Ishikawa (cell line): Measurements from ENCODE around the gene TNFSF10.

ENCODE experiments used
- CEBPB ChIP-seq: IDR thresholded peaks from 2 replicates; pipeline ENCODE4 v1.6.1; 2012
- CREB1 ChIP-seq: IDR thresholded peaks from 2 replicates; pipeline ENCODE4 v1.6.1; 2012; ENCODE audit warnings: low read depth
- EGR1 ChIP-seq: IDR thresholded peaks from 2 replicates; pipeline ENCODE4 v1.6.1; 2012
- NFIC ChIP-seq: IDR thresholded peaks from 2 replicates; pipeline ENCODE4 v1.6.1; 2012
- TAF1 ChIP-seq: IDR thresholded peaks from 2 replicates; pipeline ENCODE4 v1.6.1; 2012; ENCODE audit warnings: low read depth, mild to moderate bottlenecking
- TCF12 ChIP-seq: IDR thresholded peaks from 2 replicates; pipeline ENCODE4 v1.6.1; 2012; ENCODE audit warnings: low read depth
- TEAD4 ChIP-seq: IDR thresholded peaks from 2 replicates; pipeline ENCODE4 v1.6.1; 2012
- YY1 ChIP-seq: IDR thresholded peaks from 2 replicates; pipeline ENCODE4 v1.6.1; 2012; ENCODE audit warnings: low read depth
- ZBTB7A ChIP-seq: IDR thresholded peaks from 2 replicates; pipeline ENCODE4 v1.6.1; 2012; ENCODE audit warnings: low read depth
- TF ChIP-seq, protein P1 (sequence below): IDR thresholded peaks from 2 replicates; pipeline ENCODE4 v1.6.1; 2012; ENCODE audit warnings: low read depth, mild to moderate bottlenecking
- TF ChIP-seq, protein P2 (sequence below): IDR thresholded peaks from 2 replicates; pipeline ENCODE4 v1.6.1; 2012
- TF ChIP-seq, protein P3 (sequence below): IDR thresholded peaks from 2 replicates; pipeline ENCODE4 v1.6.1; 2012

The TNFSF10 gene

GRCh38 chr3:172518929-172519640, 4.1 kb downstream of the TNFSF10 start:
- TF ChIP-seq, protein P1, sequence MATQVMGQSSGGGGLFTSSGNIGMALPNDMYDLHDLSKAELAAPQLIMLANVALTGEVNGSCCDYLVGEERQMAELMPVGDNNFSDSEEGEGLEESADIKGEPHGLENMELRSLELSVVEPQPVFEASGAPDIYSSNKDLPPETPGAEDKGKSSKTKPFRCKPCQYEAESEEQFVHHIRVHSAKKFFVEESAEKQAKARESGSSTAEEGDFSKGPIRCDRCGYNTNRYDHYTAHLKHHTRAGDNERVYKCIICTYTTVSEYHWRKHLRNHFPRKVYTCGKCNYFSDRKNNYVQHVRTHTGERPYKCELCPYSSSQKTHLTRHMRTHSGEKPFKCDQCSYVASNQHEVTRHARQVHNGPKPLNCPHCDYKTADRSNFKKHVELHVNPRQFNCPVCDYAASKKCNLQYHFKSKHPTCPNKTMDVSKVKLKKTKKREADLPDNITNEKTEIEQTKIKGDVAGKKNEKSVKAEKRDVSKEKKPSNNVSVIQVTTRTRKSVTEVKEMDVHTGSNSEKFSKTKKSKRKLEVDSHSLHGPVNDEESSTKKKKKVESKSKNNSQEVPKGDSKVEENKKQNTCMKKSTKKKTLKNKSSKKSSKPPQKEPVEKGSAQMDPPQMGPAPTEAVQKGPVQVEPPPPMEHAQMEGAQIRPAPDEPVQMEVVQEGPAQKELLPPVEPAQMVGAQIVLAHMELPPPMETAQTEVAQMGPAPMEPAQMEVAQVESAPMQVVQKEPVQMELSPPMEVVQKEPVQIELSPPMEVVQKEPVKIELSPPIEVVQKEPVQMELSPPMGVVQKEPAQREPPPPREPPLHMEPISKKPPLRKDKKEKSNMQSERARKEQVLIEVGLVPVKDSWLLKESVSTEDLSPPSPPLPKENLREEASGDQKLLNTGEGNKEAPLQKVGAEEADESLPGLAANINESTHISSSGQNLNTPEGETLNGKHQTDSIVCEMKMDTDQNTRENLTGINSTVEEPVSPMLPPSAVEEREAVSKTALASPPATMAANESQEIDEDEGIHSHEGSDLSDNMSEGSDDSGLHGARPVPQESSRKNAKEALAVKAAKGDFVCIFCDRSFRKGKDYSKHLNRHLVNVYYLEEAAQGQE: no peak
- TF ChIP-seq EGR1 (no peak), ZBTB7A (no peak), NFIC (no peak), CEBPB (no peak), CREB1 (no peak)
- TF ChIP-seq, protein P2, sequence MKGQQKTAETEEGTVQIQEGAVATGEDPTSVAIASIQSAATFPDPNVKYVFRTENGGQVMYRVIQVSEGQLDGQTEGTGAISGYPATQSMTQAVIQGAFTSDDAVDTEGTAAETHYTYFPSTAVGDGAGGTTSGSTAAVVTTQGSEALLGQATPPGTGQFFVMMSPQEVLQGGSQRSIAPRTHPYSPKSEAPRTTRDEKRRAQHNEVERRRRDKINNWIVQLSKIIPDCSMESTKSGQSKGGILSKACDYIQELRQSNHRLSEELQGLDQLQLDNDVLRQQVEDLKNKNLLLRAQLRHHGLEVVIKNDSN: no peak

DNA sequence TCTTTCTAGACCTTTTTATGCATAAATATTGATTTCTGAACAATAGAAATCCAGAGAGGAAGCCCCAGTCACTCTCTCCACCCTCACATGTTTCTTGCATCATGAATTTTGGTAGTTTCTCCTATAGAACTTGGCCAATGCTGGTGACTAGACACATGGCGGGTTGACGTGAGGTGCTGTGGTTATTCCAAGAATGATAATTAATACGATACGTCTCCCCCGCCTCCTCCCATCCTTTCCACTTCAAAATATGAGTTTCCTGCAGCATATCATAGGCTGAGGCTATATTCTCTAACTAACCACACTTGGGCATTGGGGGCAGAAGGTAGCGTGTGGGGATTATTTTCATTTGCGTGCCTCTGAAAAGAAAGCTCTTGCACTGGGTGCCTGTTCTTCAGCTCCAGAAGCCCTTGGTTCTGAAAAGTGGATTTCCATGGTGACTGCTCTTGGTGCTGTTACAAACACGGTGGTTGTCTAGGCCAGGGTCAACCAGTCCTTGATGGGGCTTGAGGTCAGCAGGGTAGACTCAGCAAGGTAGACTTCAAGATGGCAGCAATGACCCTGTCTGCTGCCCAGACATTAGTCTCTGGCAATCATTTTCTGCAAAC, 5.3 kb downstream of the TNFSF10 start:
- no peak for TF ChIP-seq NFIC
- TF ChIP-seq TEAD4: no peak

DNA sequence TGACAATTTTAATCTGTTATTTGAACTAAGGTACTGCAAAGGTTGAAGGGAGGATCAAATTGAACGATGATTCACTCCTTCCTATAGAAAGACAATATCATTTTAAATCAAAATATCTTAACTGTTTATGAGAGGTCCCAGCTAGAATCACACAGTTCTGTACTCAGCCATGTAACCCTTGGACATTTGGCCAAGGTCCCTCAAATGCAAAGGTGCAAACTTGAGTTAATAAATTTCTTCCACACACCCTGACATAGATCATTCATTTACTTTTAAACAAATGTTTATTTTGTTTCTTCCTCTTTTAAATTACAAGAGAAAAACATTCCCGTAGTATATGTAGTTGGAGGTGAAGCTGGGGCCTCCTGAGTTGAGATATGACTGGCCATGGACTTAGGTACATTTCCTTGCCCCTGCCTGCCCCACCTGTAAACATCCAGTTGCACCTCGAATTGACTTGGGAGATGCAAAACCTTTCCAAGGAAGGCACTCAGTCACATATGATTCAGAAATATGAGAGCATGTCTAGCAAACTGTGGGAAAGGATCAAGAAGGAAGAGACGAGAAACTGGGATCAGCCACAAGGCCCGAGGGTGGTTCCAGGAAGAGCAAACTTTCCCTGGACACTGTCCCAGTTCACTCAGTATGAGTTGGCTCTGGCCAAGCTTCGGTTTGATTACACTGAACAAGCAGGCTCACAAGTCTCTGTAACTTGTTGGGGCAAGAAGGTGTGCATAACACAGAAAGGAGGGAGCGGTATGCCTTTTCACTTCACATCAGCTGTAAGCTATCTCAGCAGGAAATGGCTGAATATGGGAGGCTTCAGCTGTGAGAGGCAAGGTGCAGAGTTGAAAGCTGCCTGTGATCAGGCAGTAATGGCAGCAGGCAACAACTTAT, 6.7 kb downstream of the TNFSF10 start:
- TF ChIP-seq YY1: no peak
- TF ChIP-seq NFIC: no peak
- TF ChIP-seq, protein P1: no peak
- no peak for TF ChIP-seq EGR1
- no peak for TF ChIP-seq CREB1

DNA sequence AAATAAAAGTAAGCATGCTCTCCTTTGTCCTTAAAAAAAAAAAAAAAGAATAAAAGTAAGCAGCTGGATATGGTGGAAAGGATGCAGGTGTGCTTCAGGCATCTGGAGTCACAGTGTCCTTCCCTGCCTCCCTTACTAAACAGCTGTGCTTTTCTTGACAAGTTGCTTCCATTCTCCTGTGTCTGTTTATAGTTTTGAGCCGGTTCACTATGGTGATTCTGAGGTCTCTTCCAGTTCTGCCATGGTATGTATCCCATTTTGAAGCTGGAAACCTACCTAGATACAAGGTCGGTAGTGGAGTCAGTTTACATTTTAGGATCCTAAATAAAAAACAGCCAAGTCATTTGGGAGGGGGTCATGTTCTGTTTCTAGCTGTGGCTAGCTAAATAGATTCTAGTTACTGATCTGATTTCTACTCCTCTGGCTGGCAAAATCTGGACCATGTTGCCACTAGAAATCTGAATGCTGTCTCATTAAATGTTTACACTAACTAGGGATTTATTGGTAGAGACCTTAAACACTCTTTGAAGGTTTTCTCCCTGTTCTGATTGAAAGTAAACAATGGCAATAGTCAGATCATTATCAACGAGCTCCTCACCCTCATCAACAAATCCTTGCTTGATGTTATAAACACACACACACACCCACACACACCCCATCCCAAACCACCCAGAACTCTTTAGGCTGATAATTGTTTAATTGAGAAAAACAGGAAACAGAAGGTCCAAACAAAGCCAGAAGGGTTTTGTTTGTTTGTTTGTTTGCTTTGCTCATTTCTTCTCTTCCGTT, 7.9 kb downstream of the TNFSF10 start:
- TF ChIP-seq, protein P3, sequence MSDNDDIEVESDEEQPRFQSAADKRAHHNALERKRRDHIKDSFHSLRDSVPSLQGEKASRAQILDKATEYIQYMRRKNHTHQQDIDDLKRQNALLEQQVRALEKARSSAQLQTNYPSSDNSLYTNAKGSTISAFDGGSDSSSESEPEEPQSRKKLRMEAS: no peak

- TF ChIP-seq ZBTB7A (no peak), NFIC (no peak), TEAD4 (no peak), TAF1 (no peak), EGR1 (no peak), TCF12 (no peak), CREB1 (no peak)
- TF ChIP-seq, protein P3: no peak
- TF ChIP-seq, protein P2: no peak
- TF ChIP-seq, protein P1: no peak
Measured at GRCh38 chr3:172514678-172515077, 8.6 kb downstream of the TNFSF10 start.
